ENCODE data around the gene LAMC3.

GRCh38 chr9:130960522-130961378 is 48.2 kb upstream of the LAMC3 start:
- no peak for TF ChIP-seq POLR2AphosphoS5 (IDR thresholded peaks at IDR 0.05)
- TF ChIP-seq POLR2A (IDR thresholded peaks at IDR 0.05; ENCODE audit: low read depth), result no peak
- TF ChIP-seq CTCF (IDR thresholded peaks at IDR 0.05), result no peak
- no peak for TF ChIP-seq EP300 (IDR thresholded peaks at IDR 0.05)
